Measurements from ENCODE around the gene RFC4.
"Not testable (repeated sequence)": the region's sequence is repeated elsewhere in the genome, so short reads cannot be mapped to it uniquely, and the experiment has no call there.

The RFC4 gene

GRCh38 chr3:186814100-186814499, 7.8 kb upstream of the RFC4 start:
- no peak overlapping the region for H3K4me3 ChIP-seq (ENCODE audit: low read depth, low read length)
- TF ChIP-seq CTCF (IDR thresholded peaks at IDR 0.05; ENCODE audit: low read depth, low read length), result no peak

- not testable (repeated sequence) for H3K4me3 ChIP-seq (ENCODE audit: low read depth, low read length)
Observed at GRCh38 chr3:186811313-186811712, 5.0 kb upstream of the RFC4 start.

- no peak for TF ChIP-seq CTCF (IDR thresholded peaks at IDR 0.05; ENCODE audit: low read depth, low read length)
- H3K4me3 ChIP-seq (ENCODE audit: low read depth, low read length), result no peak overlapping the region
Observed at GRCh38 chr3:186810336-186810996, 4.2 kb upstream of the RFC4 start.

GRCh38 chr3:186807231-186807630, 949 bp upstream of the RFC4 start:
- TF ChIP-seq CTCF (IDR thresholded peaks at IDR 0.05; ENCODE audit: low read depth, low read length), result no peak
- peak overlapping the region; percentile 88; the same call in 1 of the 2 replicates for H3K4me3 ChIP-seq (ENCODE audit: low read depth, low read length)

GRCh38 chr3:186803447-186803846, 2.8 kb downstream of the RFC4 start:
- H3K4me3 ChIP-seq (ENCODE audit: low read depth, low read length), result not testable (repeated sequence)

GRCh38 chr3:186802701-186803100, 3.6 kb downstream of the RFC4 start:
- TF ChIP-seq CTCF (IDR thresholded peaks at IDR 0.05; ENCODE audit: low read depth, low read length), result no peak
- no peak overlapping the region for H3K4me3 ChIP-seq (ENCODE audit: low read depth, low read length)

GRCh38 chr3:186800285-186800684, 6.0 kb downstream of the RFC4 start:
- H3K4me3 ChIP-seq (ENCODE audit: low read depth, low read length), result no peak overlapping the region
- TF ChIP-seq CTCF (IDR thresholded peaks at IDR 0.05; ENCODE audit: low read depth, low read length), result no peak

- no peak overlapping the region for H3K4me3 ChIP-seq (ENCODE audit: low read depth, low read length)
- TF ChIP-seq CTCF (IDR thresholded peaks at IDR 0.05; ENCODE audit: low read depth, low read length), result no peak
Observed at GRCh38 chr3:186798239-186798874, 7.9 kb downstream of the RFC4 start.
